Activated CD8-positive, alpha-beta T cell treated with anti-CD3 and anti-CD28 coated beads for 36 hours (primary cell): ENCODE measurements around the gene APBA3. TPM values are rescaled to one million over a fixed set of nuclear protein-coding genes. Genes with fewer than 3 reads are reported as not detected.

Experiments used
- ATAC-seq: fragments of 200-7000 bp; cut with Tn5 transposase; one replicate; pipeline ENCODE4 v1.10.0; 2021; ENCODE audit warnings: mild to moderate bottlenecking, moderate library complexity
- CTCF ChIA-PET: fragments of 350-600 bp; sonication (Branson Sonifier 250); formaldehyde crosslinking; loops from one replicate; lab custom pipeline; 2021; ENCODE audit warnings: antibody characterized with exemption; lab: Charles Lee
- POLR2A ChIA-PET: fragments of 350-600 bp; sonication (Branson Sonifier 250); formaldehyde crosslinking; loops from one replicate; lab custom pipeline; 2021; ENCODE audit warnings: antibody characterized with exemption; lab: Charles Lee
- DNase-seq: peaks from one replicate; pipeline ENCODE4 v3.0.0-alpha.2; 2020
- H3K27ac Mint-ChIP-seq: one replicate; pipeline ENCODE4 v1.8.0; 2021; ENCODE audit warnings: mild to moderate bottlenecking, mixed read lengths
- H3K27me3 Mint-ChIP-seq: one replicate; pipeline ENCODE4 v1.8.0; 2021; ENCODE audit warnings: mixed read lengths
- H3K36me3 Mint-ChIP-seq: one replicate; pipeline ENCODE4 v1.8.0; 2021; ENCODE audit warnings: low read depth, mixed read lengths
- H3K4me1 Mint-ChIP-seq: one replicate; pipeline ENCODE4 v1.8.0; 2021; ENCODE audit warnings: low read depth, mixed read lengths
- H3K4me3 Mint-ChIP-seq: one replicate; pipeline ENCODE4 v1.8.0; 2021; ENCODE audit warnings: mild to moderate bottlenecking, moderate library complexity, mixed read lengths
- H3K9me3 Mint-ChIP-seq: one replicate; pipeline ENCODE4 v1.8.0; 2021; ENCODE audit warnings: mixed read lengths
- CTCF ChIP-seq: fragments of 200-600 bp; IDR thresholded peaks from one replicate; pipeline ENCODE4 v1.8.0; 2022; ENCODE audit warnings: antibody characterized with exemption, mild to moderate bottlenecking
- intact Hi-C: fragments of 100-400 bp; cut with micrococcal nuclease; formaldehyde crosslinking; loops from one replicate; pipeline ENCODE4 v1.10.0; 2022
- total RNA-seq, 2 experiments: library from RNA; stranded (reverse); gene quantifications; one replicate each; pipeline ENCODE4 v1.2.3, GENCODE V29; 2021

Gene APBA3
- total RNA-seq, 2 experiments from 2014 or later: 28.0 to 29.1 TPM

GRCh38 chr19:3770136-3770999 is 8.9 kb upstream of the APBA3 start:
- POLR2A ChIA-PET: interaction anchor here (1.4 kb wide), 1 partner anchor 15 kb away, joined by 4 read pairs; no protein-coding TSS in a partner anchor
- no peak overlapping the region for H3K27ac Mint-ChIP-seq

GRCh38 chr19:3769494-3769893 is 8.0 kb upstream of the APBA3 start:
- intact Hi-C loops: loop anchor here (10.0 kb wide), 1 partner anchor 45 kb away; no protein-coding TSS in a partner anchor

More at GRCh38 chr19:3770136-3770999, 8.9 kb upstream of the APBA3 start:
- Mint-ChIP-seq H3K27me3 (no peaks in the 10 kb centered on the region), H3K9me3 (no peaks in the 10 kb centered on the region), H3K4me1 (peaks cover 7% of the 10 kb centered on the region), H3K4me3 (no peak overlapping the region), H3K36me3 (peaks cover 10% of the 10 kb centered on the region)
- no peak for ATAC-seq
- DNase-seq: no peak
- intact Hi-C loops: no loop called here
- TF ChIP-seq CTCF: no peak
- CTCF ChIA-PET: interaction anchor here (0.9 to 2.2 kb wide), 3 partner anchors 13 to 78 kb away, joined by 3 to 6 read pairs (median 3); no protein-coding TSS in a partner anchor

GRCh38 chr19:3768748-3769099 is 7.2 kb upstream of the APBA3 start:
- Mint-ChIP-seq H3K36me3 (peaks cover 10% of the 10 kb centered on the region), H3K4me3 (no peak overlapping the region), H3K27ac (no peak overlapping the region), H3K9me3 (no peaks in the 10 kb centered on the region), H3K27me3 (no peaks in the 10 kb centered on the region), H3K4me1 (peaks cover 7% of the 10 kb centered on the region)
- no peak for TF ChIP-seq CTCF
- intact Hi-C loops: loop anchor here (10.0 kb wide), 1 partner anchor 46 kb away; no protein-coding TSS in a partner anchor
- ChIA-PET POLR2A (interaction anchor here (0.5 to 1.4 kb wide), 2 partner anchors 16 to 68 kb away, joined by 3 to 4 read pairs; partner anchors contain the start of gene PIP5K1C), CTCF (no interaction called here)
- ATAC-seq (no peak), DNase-seq (no peak)

More at GRCh38 chr19:3769494-3769893, 8.0 kb upstream of the APBA3 start:
- Mint-ChIP-seq H3K36me3 (peaks cover 10% of the 10 kb centered on the region), H3K27ac (no peak overlapping the region), H3K27me3 (no peaks in the 10 kb centered on the region), H3K4me1 (peaks cover 7% of the 10 kb centered on the region), H3K4me3 (no peak overlapping the region), H3K9me3 (no peaks in the 10 kb centered on the region)
- POLR2A ChIA-PET: interaction anchor here (1.4 kb wide), 1 partner anchor 16 kb away, joined by 4 read pairs; no protein-coding TSS in a partner anchor
- DNase-seq (no peak), ATAC-seq (no peak)
- no peak for TF ChIP-seq CTCF
- CTCF ChIA-PET: no interaction called here

- H3K4me1 Mint-ChIP-seq: peaks cover 9% of the 10 kb centered on the region
- H3K9me3 Mint-ChIP-seq: no peaks in the 10 kb centered on the region
- H3K36me3 Mint-ChIP-seq: peaks cover 10% of the 10 kb centered on the region
- no peaks in the 10 kb centered on the region for H3K27me3 Mint-ChIP-seq
- intact Hi-C loops: loop anchor here (10.0 kb wide), 1 partner anchor 47 kb away; no protein-coding TSS in a partner anchor
- ATAC-seq (no peak), DNase-seq (no peak)
- ChIA-PET CTCF (no interaction called here), POLR2A (no interaction called here)
- no peak overlapping the region for H3K27ac Mint-ChIP-seq
- H3K4me3 Mint-ChIP-seq: no peak overlapping the region
- no peak for TF ChIP-seq CTCF
These were observed 6.7 kb upstream of the APBA3 start for GRCh38 chr19:3768015-3768747.
